SJCRH30 (cell line): ENCODE results near the gene MRPL4. TPM values are rescaled to one million over a fixed set of nuclear protein-coding genes. Genes with fewer than 3 reads are reported as not detected.
A peak's percentile ranks its signal among the peaks of the same experiment; 100 is the strongest.
"Not testable (repeated sequence)": the region's sequence is repeated elsewhere in the genome, so short reads cannot be mapped to it uniquely, and the experiment has no call there.

Source experiments
- DNase-seq, 2 experiments: peaks; one replicate each; pipeline ENCODE4 v3.0.0-alpha.2; 2015 to 2020
- H3K27ac ChIP-seq: fragments of 250-450 bp; sonication (Bioruptor Pico); 2 replicates; pipeline ENCODE4 v1.5.1; 2020; ENCODE audit warnings: mild to moderate bottlenecking, moderate library complexity
- H3K27me3 ChIP-seq: fragments of 250-450 bp; sonication (Bioruptor Pico); 2 replicates; pipeline ENCODE4 v1.5.1; 2020; ENCODE audit warnings: mild to moderate bottlenecking, moderate library complexity
- H3K36me3 ChIP-seq: fragments of 250-450 bp; sonication (Bioruptor Pico); 2 replicates; pipeline ENCODE4 v1.5.1; 2020; ENCODE audit warnings: mild to moderate bottlenecking, moderate library complexity
- H3K4me1 ChIP-seq: fragments of 250-450 bp; sonication (Bioruptor Pico); 2 replicates; pipeline ENCODE4 v1.5.1; 2020; ENCODE audit warnings: mild to moderate bottlenecking, moderate library complexity
- H3K4me3 ChIP-seq: fragments of 250-450 bp; sonication (Bioruptor Pico); 2 replicates; pipeline ENCODE4 v1.5.1; 2020; ENCODE audit warnings: mild to moderate bottlenecking, moderate library complexity
- H3K9me3 ChIP-seq: fragments of 250-450 bp; sonication (Bioruptor Pico); replicated peaks from 2 replicates; pipeline ENCODE4 v1.5.1; 2020; ENCODE audit warnings: mild to moderate bottlenecking, moderate library complexity
- total RNA-seq: library from RNA; depleted of rRNA; stranded (reverse); fragments of >200 nt; shearing (Covaris generic); gene quantifications from 2 replicates; pipeline ENCODE4 v1.2.3, GENCODE V29; 2014

Gene MRPL4
- total RNA-seq, 1 experiment from 2014 or later: 53.7 TPM

DNA sequence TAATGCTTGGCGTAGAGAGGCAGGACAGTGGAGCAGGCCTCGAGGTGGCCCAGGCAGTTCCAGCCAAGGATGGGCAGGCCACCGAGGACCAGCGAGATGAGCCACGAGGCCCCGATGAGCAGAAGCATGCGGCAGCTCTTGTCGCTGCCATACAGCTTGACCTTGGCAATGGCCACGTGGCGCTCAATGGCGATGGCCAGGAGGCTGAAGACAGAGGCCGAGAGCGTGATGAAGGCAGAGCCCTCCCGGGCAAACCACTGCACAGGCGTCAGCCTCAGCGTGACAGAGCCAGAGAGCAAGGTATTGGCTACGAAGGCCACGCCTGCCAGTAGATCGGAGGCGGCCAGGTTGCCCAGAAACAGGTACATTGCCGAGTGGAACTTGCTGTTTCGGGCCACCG is 27.7 kb upstream of the MRPL4 start:
- Histone ChIP-seq H3K9me3 (no peaks in the 10 kb centered on the region), H3K27ac (no peak overlapping the region), H3K36me3 (no peaks in the 10 kb centered on the region), H3K4me1 (no peaks in the 10 kb centered on the region), H3K27me3 (no peaks in the 10 kb centered on the region), H3K4me3 (no peak overlapping the region)
- no peak for DNase-seq

DNA sequence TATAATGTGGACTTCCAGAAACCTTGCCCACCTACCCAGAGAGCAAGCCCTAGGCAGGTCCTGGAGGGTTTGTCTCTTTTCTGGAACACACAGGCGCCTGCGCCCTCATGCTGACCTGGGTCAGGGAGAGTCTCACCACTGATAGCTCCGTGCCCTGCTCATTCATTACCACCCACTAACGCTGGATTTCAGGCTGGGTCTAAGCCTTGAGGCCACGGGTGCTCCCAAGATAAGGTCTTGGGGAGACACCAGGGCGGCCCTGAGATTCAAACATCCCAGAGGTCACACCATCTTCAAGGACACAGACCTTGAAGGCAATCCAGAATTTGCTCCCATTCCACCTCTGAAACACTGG is 26.0 kb upstream of the MRPL4 start:
- Histone ChIP-seq H3K9me3 (no peaks in the 10 kb centered on the region), H3K27ac (no peak overlapping the region), H3K36me3 (no peaks in the 10 kb centered on the region), H3K27me3 (no peaks in the 10 kb centered on the region), H3K4me1 (no peaks in the 10 kb centered on the region), H3K4me3 (no peak overlapping the region)
- DNase-seq: no peak

DNA sequence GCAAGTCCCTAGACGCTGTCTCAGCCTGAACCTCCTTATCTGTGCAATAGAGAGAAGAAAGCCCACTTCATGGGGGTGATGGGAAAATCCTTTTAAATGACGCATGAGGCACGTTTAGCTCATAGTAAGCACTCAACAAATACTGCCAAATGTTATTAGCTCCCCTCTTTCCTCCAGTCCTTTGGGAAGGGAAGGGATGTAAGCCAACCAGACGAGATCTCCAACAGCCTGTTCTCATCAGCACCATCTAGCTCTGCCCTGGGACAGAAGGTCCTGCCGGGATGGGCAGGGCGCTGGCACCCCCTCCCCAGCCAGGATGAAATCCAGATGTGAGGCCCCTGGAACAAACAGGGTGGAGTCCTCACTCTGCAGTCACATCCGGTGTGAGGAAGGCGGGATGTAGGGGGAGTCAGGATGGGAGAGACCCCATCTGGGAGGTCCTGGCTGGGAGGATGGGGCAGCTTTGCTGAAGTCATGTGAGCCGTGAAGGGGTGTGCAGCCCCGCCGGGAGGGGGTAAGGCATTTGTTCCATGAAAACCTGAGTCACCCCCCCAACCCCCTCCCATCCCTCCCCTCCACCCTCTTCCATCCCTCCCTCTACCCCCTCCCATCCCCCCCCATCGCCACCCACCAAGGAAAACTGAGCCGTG is 25.5 kb upstream of the MRPL4 start:
- Histone ChIP-seq H3K4me1 (no peaks in the 10 kb centered on the region), H3K27ac (no peak overlapping the region; the same call in 1 of the 2 replicates), H3K36me3 (no peaks in the 10 kb centered on the region), H3K27me3 (no peaks in the 10 kb centered on the region), H3K9me3 (no peaks in the 10 kb centered on the region), H3K4me3 (no peak overlapping the region)
- DNase-seq: peak; percentile 37 to 42

DNA sequence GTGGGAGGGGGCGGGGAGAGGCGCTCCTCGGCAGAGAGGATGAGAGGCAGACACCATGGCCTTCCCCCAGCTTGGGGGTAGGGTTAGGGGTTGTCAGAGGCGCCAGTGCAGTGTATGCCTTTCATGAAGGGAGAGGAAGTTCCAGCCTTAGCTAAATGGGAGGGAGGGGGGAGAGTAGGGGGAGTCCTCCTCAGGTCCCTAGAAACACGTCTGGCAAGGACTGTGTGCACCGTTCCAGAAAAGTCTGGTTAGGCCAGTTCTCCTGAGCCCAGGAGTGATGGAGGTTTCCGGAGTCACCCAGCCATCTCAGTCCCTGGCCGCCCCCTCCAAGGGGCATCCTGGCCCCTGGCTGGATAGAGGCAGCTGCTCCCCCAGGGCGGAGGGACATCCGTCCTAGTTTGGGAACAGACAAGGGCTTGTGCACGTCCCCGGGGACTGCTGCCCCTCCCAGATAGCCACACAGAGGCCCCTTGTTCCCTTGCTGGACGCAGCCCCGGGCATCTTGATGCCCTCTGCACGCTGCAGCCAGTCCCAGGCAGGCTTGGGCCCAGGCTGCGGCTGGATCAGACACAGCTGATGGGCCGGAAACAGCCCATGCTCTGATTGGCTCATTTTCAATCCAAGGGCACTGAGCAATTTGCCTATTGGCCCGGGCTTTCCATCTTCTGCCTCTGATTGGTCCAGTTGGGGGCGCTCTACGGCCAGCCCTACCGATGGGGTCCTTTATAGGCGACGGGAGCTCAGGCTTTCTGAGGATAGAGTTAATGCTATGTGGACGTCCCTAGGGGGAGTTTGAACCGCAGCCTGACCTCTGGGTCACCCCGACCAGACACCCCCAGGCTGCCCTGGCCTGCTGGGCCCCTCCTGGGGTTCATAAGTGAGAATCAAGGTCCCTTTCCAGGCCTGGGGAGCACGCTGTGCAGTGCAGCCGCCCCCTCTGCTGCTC is 24.7 kb upstream of the MRPL4 start:
- Histone ChIP-seq H3K27me3 (no peaks in the 10 kb centered on the region), H3K36me3 (no peaks in the 10 kb centered on the region), H3K27ac (peak overlapping the region; percentile 51), H3K4me1 (no peaks in the 10 kb centered on the region), H3K4me3 (no peak overlapping the region), H3K9me3 (no peaks in the 10 kb centered on the region)
- peak; percentile 86 to 92 for DNase-seq

DNA sequence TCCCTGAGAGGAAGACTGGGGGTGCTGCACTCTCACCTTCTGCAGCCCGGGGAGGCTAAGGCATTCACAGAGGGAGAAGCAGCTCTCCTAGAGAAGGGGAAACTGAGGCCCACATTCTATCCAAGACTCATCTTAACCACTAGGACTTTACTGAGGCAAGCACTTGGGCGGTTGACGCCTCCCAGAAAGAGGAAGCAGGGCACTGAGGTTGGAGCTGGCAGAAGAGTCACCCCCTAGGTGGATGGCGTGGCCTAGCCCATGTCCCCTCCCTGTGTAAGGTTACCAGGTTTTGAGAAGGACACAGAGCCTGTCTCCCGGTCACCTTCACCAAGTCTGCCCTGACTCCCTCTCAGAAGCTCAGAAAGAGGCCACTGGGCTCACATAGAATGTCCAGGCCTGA is 23.6 kb upstream of the MRPL4 start:
- Histone ChIP-seq H3K4me1 (no peaks in the 10 kb centered on the region), H3K27me3 (no peaks in the 10 kb centered on the region), H3K36me3 (no peaks in the 10 kb centered on the region), H3K9me3 (no peaks in the 10 kb centered on the region), H3K4me3 (no peak overlapping the region), H3K27ac (no peak overlapping the region)
- no peak for DNase-seq

DNA sequence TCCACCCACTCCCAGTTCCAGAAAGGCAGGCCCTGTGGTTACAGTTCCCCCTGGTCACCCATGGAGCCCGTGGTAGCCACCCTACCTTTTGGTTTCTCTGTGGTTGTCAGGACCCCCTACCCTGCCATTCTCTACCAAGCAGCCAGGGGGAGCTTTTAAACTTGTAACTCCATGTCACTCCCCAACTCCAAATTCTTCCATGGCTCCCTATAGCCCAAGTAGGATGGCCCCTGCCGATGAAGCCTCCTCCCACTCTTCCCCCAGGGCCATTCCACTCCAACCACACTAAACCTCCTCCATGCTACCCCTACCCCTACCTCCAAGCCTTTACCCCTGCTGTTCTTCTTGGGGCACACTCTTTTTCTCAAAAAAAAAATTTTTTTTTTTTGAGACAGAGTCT is 23.1 kb upstream of the MRPL4 start:
- Histone ChIP-seq H3K27ac (no peak overlapping the region), H3K9me3 (no peaks in the 10 kb centered on the region), H3K27me3 (no peaks in the 10 kb centered on the region), H3K4me3 (no peak overlapping the region), H3K36me3 (no peaks in the 10 kb centered on the region), H3K4me1 (no peaks in the 10 kb centered on the region)
- peak; percentile 31 to 52 for DNase-seq

DNA sequence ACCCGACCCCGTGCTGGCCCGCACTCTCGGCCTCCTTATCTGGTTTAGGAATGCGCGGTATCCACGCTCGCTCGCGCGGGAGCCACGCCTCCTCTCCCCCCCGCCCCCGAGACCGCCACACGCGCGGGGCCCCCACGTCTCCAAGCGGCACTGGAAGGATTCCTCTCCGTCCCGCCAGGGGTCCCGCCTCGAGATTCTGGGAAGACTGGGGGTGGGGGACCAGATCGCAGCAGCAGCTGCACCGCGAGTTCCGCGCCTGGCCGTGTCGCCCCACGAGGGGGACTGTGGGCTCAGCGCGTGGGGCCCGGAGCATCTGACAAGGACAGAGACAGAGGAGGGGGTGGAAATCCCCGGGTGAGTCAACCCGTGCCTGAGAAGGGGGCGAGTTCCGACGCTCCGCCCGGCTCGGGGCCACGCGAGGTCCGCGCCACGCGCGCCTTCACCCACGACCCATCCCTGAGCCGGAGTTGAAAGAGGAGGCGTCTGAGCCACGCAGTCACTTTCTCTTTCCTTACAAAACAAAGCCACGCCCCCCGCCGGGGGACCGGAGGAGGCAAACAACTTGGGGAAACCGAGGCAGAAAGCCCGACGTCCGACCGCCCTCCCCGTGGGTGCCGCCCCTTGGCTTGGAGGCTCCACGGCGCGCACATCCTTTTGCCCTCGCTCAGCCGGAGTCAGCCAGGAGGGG is 21.7 kb upstream of the MRPL4 start:
- Histone ChIP-seq H3K36me3 (no peaks in the 10 kb centered on the region), H3K9me3 (no peaks in the 10 kb centered on the region), H3K27me3 (no peaks in the 10 kb centered on the region), H3K27ac (no peak overlapping the region), H3K4me3 (peak overlapping the region; percentile 79), H3K4me1 (no peaks in the 10 kb centered on the region)
- peak; percentile 16 to 30 for DNase-seq

DNA sequence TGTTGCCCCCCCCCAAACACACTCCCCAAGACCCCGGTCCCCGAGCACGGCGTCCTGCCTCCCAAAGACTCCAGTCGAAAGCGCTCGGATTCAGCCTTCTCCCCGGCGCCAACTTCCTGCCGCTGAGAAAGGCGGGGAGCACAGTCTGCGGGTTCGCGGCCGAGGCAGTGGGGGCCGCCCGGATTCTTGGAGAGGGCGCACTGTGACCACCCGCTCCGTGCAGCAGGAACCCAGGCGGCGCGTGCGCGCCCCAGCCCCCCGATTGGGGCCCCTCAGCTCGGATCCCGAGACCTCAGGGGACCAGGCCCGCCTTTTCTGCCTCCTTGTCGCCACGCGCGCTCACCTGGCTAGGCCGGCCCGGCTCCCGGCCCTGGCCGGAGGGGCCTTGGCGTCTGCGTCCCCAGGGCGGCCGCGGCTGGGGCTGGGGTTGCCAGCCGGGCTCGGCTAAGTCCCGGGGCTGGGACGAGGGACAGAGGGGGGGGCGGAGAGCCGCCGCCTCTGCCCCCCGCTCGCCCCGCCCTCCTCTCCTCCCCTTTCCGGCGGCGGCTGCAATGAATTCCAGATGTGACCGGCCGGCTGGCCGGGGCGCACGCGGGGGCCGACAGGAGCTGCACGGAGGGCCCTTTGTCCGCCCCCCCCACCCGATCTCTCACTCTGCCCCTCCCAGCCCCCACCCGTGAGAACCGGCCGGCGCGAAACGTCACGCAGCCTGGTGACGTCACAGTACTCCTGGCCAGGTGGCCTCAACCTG is 21.0 kb upstream of the MRPL4 start, which contains the start of gene S1PR2:
S1PR2 (minus strand) TSS at position 471 of the 751 bp plus-strand sequence. CDS start 6,426 bp downstream, outside the sequence.
- DNase-seq: peak; percentile 77 to 80
- H3K9me3 ChIP-seq: no peaks in the 10 kb centered on the region

DNA sequence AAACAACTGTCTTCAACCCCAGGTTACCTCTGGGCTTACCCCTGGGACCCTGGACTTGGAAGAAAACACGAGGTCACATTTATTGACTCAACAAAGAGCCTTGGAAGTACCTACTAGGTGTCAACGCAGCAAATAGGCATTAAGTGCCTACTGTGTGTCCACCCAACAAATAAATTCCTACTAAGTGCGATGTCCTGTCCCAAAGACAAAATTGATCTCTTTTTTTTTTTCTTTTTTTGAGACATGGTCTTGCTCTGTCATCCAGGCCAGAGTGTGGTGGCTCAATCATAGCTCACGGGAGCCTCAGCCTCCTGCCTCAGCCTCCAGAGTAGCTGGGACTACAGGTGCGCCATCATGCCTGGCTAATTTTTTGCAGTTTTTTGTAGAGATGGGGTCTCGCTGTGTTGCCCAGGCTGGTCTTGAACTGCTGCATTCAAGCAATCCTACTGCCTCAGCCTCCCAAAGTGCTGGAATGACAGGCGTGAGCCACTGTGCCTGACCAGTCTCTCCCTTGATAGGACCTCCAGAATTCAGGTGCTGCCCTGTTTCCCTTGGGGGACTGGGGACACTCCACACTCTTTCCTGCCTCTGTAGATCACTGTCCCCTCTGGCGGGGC is 20.3 kb upstream of the MRPL4 start:
- Histone ChIP-seq H3K27me3 (no peaks in the 10 kb centered on the region), H3K9me3 (no peaks in the 10 kb centered on the region), H3K4me3 (peak overlapping the region; percentile 79), H3K36me3 (no peaks in the 10 kb centered on the region), H3K27ac (no peak overlapping the region), H3K4me1 (peaks cover 3% of the 10 kb centered on the region; the same call in 1 of the 2 replicates)
- no peak for DNase-seq

More for the DNA sequence above, 21.0 kb upstream of the MRPL4 start, which contains the start of gene S1PR2:
- Histone ChIP-seq H3K36me3 (no peaks in the 10 kb centered on the region), H3K4me3 (peak within 1 kb of the TSS; percentile 79), H3K4me1 (peaks cover 1% of the 10 kb centered on the region; the same call in 1 of the 2 replicates), H3K27ac (peak within 1 kb of the TSS; percentile 54), H3K27me3 (no peaks in the 10 kb centered on the region)

DNA sequence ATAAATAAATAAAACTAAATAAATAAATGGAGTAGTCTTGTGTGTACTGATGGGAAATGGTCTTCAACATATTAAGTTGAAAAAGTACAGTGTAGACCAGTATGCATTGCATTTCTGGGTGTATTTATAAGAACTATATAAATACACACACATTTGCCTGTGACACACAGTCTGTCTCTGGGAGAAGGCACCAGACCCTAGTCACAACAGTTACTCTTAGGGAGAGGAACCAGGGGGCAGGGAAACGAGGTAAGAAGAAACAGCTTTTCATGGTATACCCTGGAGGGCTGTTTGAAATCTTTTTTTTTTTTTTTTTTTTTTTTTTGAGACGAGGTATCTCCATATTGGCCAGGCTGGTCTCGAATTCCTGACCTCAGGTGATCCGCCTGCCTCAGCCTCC is 18.1 kb upstream of the MRPL4 start:
- Histone ChIP-seq H3K9me3 (no peaks in the 10 kb centered on the region), H3K4me1 (peaks cover 3% of the 10 kb centered on the region; the same call in 1 of the 2 replicates), H3K27ac (no peak overlapping the region), H3K36me3 (no peaks in the 10 kb centered on the region), H3K27me3 (no peaks in the 10 kb centered on the region), H3K4me3 (no peak overlapping the region)
- no peak for DNase-seq

DNA sequence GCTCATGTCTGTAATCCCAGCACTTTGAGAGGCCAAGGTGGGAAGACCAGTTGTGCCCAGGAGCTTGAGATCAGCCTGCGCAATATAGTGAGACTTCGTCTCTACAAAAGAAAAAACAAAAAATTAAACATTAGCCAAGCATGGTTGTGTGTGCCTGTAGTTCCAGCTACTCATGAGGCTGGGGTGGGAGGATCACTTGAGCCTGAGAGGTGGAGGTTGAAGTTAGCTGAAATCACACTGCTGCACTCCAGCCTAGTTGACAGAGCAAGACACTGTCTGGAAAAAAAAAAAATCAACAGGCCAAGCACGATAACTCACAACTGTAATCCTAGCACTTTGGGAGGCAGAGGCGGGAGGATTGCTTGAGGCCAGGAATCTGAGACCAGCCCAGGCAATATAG is 17.0 kb upstream of the MRPL4 start:
- H3K27ac ChIP-seq: no peak overlapping the region
- H3K4me3 ChIP-seq: no peak overlapping the region
- H3K9me3 ChIP-seq: no peaks in the 10 kb centered on the region
- H3K36me3 ChIP-seq: no peaks in the 10 kb centered on the region
- H3K27me3 ChIP-seq: no peaks in the 10 kb centered on the region
- DNase-seq: no peak
- H3K4me1 ChIP-seq: peaks cover 3% of the 10 kb centered on the region; the same call in 1 of the 2 replicates

DNA sequence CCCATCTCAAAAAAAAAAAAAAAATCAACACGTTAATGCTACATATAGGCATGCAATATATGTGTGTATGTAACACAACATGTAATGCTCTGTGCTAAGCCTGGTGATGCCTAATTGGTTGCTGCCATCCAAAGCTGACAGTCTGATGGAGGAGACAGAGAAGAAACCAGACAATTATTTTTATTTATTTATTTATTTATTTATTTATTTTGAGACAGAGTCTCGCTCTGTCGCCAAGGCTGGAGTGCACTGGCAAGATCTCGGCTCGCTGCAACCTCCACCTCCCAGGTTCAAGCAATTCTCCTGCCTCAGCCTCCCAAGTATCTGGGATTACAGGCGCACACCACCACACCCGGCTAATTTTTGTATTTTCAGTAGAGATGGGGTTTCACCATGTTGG is 16.6 kb upstream of the MRPL4 start:
- not testable (repeated sequence) for H3K36me3 ChIP-seq, DNase-seq, H3K4me1 ChIP-seq, H3K27ac ChIP-seq, H3K4me3 ChIP-seq, H3K27me3 ChIP-seq, H3K9me3 ChIP-seq

DNA sequence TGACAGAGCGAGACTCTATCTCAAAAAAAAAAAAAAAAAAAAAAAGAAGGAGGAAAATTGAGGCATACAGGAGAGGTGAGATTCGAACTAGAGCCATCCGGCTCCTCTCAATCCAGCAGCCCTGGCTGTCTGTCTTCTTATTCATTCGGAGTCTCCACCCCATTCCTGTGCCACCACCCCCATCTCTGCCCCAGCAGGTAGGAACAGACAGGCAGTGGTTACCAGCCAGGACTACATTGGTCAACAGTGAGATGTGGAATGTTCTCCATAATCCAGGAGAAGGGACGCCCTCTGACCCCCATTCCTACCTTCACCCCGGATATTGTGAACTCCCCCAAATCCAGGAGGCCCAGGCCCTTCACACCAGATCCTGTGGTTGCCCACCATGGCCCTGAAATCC is 14.3 kb upstream of the MRPL4 start:
- H3K27me3 ChIP-seq: no peaks in the 10 kb centered on the region
- H3K27ac ChIP-seq: no peak overlapping the region
- DNase-seq: no peak
- H3K4me3 ChIP-seq: no peak overlapping the region
- H3K9me3 ChIP-seq: no peaks in the 10 kb centered on the region
- peaks cover 3% of the 10 kb centered on the region; the same call in 1 of the 2 replicates for H3K4me1 ChIP-seq
- H3K36me3 ChIP-seq: no peaks in the 10 kb centered on the region
